Measurements from ENCODE around the gene SSUH2.

Gene SSUH2

DNA sequence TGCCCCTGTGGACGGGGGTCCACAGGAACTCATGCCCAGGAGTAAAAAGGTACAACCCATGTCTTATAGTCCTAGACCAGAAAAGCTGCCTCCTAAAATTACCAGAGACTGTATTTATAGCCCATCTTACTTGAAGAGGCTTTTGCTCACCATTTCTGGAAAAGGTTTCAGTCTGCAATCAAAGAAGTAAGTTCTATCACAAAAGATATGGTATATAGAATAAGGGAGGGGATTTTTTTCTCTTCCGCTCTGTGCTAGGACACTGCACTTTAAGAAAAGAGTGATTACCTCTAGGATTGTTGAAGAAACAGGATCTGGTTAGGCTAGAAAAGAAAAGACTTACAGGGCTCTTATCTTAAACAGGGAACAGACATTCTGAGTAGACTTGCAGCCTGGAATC is 2.6 kb downstream of the SSUH2 start:
- DNase-seq (ENCODE audit: insufficient read length, low spot score) (no peak), FAIRE-seq (no peak)
- TF ChIP-seq, protein P1, sequence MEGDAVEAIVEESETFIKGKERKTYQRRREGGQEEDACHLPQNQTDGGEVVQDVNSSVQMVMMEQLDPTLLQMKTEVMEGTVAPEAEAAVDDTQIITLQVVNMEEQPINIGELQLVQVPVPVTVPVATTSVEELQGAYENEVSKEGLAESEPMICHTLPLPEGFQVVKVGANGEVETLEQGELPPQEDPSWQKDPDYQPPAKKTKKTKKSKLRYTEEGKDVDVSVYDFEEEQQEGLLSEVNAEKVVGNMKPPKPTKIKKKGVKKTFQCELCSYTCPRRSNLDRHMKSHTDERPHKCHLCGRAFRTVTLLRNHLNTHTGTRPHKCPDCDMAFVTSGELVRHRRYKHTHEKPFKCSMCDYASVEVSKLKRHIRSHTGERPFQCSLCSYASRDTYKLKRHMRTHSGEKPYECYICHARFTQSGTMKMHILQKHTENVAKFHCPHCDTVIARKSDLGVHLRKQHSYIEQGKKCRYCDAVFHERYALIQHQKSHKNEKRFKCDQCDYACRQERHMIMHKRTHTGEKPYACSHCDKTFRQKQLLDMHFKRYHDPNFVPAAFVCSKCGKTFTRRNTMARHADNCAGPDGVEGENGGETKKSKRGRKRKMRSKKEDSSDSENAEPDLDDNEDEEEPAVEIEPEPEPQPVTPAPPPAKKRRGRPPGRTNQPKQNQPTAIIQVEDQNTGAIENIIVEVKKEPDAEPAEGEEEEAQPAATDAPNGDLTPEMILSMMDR (IDR thresholded peaks at IDR 0.05; ENCODE audit: insufficient read depth, missing control alignments) = no peak

DNA sequence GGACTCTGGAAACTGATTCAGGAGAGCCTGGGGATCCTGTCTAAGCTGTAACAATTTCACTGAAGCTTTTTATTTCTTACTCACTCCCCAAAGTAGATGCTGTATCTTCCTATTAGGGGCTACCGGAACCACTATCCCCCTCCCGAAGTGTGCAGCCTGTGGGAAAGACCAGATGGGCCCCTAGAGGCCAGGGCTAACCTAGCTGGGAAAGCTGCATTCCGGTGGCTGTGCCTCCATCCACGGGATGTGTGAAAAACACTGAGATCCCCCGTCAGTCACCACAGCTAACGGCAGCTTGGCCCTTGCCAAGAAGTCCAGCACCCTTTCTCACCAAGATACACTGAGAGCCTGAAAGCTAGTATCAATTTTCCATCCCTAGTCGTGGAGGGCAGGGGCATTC is 3.1 kb downstream of the SSUH2 start:
- DNase-seq (ENCODE audit: insufficient read length, low spot score) (no peak), FAIRE-seq (no peak)
- TF ChIP-seq, protein P1 (IDR thresholded peaks at IDR 0.05; ENCODE audit: insufficient read depth, missing control alignments) = no peak

DNA sequence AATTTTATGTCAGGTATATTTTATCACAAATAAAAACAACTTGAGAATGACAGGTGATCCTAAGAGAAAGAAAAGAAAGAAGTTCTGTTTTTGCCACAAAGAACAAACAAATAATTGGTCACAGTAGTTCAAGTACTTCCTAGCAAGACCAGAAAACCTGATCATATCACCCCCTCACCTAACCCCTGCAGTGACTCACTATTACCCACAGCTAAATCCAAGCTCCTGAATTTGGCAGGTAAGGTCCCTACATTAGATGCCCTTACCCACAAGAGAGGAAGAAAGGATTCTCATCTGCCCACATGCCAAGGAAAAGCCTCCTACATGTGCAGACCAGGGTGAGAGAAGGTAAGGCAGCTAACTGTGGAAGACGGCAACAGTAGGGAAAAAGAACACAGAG is 4.4 kb downstream of the SSUH2 start:
- FAIRE-seq = no peak
- TF ChIP-seq, protein P1 (IDR thresholded peaks at IDR 0.05; ENCODE audit: insufficient read depth, missing control alignments) = no peak
- DNase-seq (ENCODE audit: insufficient read length, low spot score) = no peak

DNA sequence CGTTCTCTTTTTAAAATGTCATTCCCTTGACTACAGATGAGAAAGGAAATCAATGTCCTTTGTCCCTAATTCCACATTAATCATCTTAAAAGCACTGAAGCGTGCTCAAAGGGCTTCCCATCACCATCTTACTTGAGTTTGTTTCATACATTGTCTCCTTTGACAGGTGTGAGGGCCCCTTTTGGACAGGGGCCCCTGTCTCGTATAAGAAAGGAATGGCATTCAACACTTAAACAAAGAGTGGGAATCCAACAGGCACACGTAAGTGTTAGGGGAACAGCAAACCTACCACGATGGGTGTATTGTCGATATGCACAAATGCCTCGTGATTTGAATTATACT is 5.0 kb downstream of the SSUH2 start:
- TF ChIP-seq, protein P1 (IDR thresholded peaks at IDR 0.05; ENCODE audit: insufficient read depth, missing control alignments) = no peak
- DNase-seq (ENCODE audit: insufficient read length, low spot score) (no peak), FAIRE-seq (no peak)

DNA sequence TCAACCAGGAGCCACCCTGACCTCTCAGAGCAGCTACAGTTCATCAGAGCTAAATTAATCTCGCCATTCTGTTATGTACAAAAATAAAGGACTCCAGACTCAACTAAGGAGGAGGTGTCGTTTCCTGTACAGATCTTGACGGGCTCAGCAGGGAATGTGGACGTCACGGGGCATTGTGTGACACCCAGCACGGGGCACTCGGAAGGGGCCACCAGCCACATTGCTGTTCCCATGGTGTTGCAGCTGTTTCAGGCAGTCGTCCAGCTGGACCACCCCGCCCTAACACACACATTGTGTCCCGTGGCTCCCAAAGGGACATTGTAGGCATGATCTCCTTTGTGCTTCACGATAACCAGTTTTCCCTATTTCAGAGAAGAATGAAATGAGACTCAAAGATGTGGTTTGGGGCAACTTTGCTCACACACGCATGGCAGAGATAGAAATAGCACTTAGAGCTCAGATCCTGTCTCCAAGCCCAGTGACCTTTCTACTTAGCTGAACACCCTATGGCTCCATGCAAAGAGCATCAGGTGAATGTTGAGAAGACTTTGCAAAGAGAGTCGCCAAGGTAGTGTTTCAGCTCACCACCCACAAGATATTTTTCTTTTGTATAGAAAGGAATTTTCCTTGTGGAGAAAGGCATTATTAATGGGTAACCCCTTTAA is 5.5 kb downstream of the SSUH2 start:
- TF ChIP-seq, protein P1 (IDR thresholded peaks at IDR 0.05; ENCODE audit: insufficient read depth, missing control alignments) = no peak
- no peak for FAIRE-seq

DNA sequence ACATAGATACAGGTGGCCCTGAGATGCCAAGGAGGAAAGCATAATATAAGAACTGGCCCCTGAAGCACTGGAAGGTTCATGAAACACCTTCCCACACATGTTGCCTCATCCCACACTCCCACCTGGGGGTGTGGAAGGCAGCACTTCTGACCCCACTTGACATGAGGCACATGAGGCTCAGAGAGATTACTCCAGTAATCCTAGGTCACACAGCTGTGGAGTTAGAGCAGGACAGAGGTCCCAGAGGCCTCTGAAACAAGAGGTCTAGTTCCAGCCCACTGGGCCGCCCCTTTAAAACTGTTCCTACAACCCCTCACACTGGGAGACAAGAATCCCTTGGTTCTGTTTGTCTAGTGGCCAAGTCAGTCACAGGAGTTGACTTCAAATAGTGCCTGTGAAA is 7.2 kb downstream of the SSUH2 start:
- FAIRE-seq = no peak
- DNase-seq (ENCODE audit: insufficient read length, low spot score) = no peak
- TF ChIP-seq, protein P1 (IDR thresholded peaks at IDR 0.05; ENCODE audit: insufficient read depth, missing control alignments) = no peak

More for the DNA sequence above, 5.5 kb downstream of the SSUH2 start:
- DNase-seq (ENCODE audit: insufficient read length, low spot score) = no peak

DNA sequence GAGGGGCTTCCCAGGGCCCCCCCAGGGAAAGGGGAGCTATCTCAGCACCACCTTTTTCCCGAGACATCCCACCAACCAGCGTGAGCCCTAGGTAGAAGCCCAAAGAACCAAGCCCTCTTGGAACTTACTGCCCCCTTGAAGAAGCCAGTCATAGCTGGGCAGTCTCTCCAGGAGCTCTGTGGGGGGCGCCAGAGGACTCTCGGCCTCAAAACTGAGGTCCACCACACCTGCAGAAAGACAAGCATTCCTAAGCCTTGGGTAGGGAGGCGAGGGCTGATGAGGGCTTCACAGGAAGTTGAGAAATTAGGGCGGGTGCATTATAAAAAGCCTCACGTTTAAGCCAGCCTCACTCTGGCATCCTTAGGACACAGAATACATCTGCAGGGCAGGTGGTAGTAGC is 9.0 kb downstream of the SSUH2 start:
- FAIRE-seq (no peak), DNase-seq (ENCODE audit: insufficient read length, low spot score) (no peak)
- TF ChIP-seq, protein P1 (IDR thresholded peaks at IDR 0.05; ENCODE audit: insufficient read depth, missing control alignments) = no peak
